Natural killer cell treated with Interleukin-12 subunit alpha and Interleukin-12 subunit beta and Interleukin-15 and Interleukin-18, amount 100 ng/mL, for 72 hours (primary cell): Measurements from ENCODE around the gene RNASE13. TPM values are rescaled to one million over a fixed set of nuclear protein-coding genes. Genes with fewer than 3 reads are reported as not detected.

Experiments
- ATAC-seq, 2 donors: fragments of 150-1000 bp; cut with Tn5 transposase in 1 of 2; sonication (Bioruptor Pico), chemical (Tn5 transposase) in 1 of 2; 2 replicates each; pipeline ENCODE4 v1.10.0; 2021
- DNase-seq: peaks from one replicate; pipeline ENCODE4 v3.0.0; 2022; ENCODE audit warnings: low spot score
- H3K27ac Mint-ChIP-seq, 2 donors: 1 replicate in 1 of 2; 2 replicates in 1 of 2; pipeline ENCODE4 v1.8.0; 2022; ENCODE audit warnings: mixed read lengths in 2 of 2, mild to moderate bottlenecking in 1 of 2, moderate library complexity in 1 of 2
- H3K27me3 Mint-ChIP-seq, 2 donors: 1 replicate in 1 of 2; 2 replicates in 1 of 2; pipeline ENCODE4 v1.8.0; 2022; ENCODE audit warnings: mixed read lengths in 2 of 2
- H3K36me3 Mint-ChIP-seq: one replicate; pipeline ENCODE4 v1.8.0; 2022; ENCODE audit warnings: mixed read lengths
- H3K4me1 Mint-ChIP-seq, 2 donors: 1 replicate in 1 of 2; 2 replicates in 1 of 2; pipeline ENCODE4 v1.8.0; 2022; ENCODE audit warnings: low read depth in 2 of 2, mixed read lengths in 2 of 2, mild to moderate bottlenecking in 1 of 2
- H3K4me3 Mint-ChIP-seq: one replicate; pipeline ENCODE4 v1.8.0; 2022; ENCODE audit warnings: mixed read lengths
- H3K9me3 Mint-ChIP-seq: 2 replicates; pipeline ENCODE4 v1.8.0; 2022; ENCODE audit warnings: mixed read lengths
- total RNA-seq, 2 donors: library from RNA; stranded (reverse); gene quantifications; one replicate each; pipeline ENCODE4 v1.2.3, GENCODE V29; 2022

Gene RNASE13
- total RNA-seq, 2 donors from 2014 or later, result not detected

- peaks cover 50 to 52% of the 10 kb centered on the region in 2 donors for H3K27me3 Mint-ChIP-seq
- H3K36me3 Mint-ChIP-seq, result no peaks in the 10 kb centered on the region
- peak overlapping the region; percentile 87 for H3K4me3 Mint-ChIP-seq
- no peaks in the 10 kb centered on the region for H3K9me3 Mint-ChIP-seq
- H3K4me1 Mint-ChIP-seq, result peaks cover 25 to 36% of the 10 kb centered on the region in 2 donors
- peak; percentile 61 for DNase-seq
- peak overlapping the region in 1 of 2 donors; percentile 63 for H3K27ac Mint-ChIP-seq
- peak; percentile 71 to 75 for ATAC-seq
Measured at GRCh38 chr14:21071225-21072030, 36.8 kb upstream of the RNASE13 start.

DNA sequence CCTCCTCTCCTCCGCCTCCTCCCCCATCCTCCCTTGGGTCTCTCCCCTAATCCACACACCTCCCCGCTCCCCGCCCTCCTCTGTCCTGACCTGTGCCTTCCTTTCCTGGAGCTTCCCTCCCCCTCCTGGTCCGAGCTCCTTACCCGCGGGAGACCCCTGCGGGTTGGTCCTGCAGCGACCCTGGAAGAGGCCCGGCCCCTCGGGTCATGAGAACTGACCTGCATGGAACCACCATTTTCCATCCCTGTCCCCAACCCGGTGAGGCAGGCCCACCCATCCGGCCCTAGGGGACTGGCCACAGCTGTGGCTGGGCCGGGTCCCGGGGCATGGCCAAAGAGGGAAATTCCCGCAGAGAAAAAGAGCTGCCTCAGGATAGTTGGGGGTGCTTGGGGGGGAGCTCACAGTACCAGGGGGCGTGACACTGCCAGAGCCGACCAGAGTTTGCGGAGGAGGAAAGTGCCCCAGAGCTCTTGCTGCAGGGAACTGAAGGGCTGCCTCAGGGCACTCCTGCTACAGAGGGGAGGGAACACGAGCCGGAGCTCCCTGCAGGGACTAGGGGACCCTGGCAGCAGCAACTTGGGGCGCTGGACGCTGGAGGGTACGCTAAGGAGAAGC lies 36.1 kb upstream of the RNASE13 start:
- Mint-ChIP-seq H3K9me3 (no peaks in the 10 kb centered on the region), H3K36me3 (no peaks in the 10 kb centered on the region), H3K4me1 (peaks cover 25 to 36% of the 10 kb centered on the region in 2 donors), H3K27me3 (peaks cover 51 to 59% of the 10 kb centered on the region in 2 donors), H3K4me3 (peak overlapping the region; percentile 87), H3K27ac (peak overlapping the region in 1 of 2 donors; percentile 63)
- ATAC-seq (peak; percentile 18 to 30), DNase-seq (peak; percentile 61)

DNA sequence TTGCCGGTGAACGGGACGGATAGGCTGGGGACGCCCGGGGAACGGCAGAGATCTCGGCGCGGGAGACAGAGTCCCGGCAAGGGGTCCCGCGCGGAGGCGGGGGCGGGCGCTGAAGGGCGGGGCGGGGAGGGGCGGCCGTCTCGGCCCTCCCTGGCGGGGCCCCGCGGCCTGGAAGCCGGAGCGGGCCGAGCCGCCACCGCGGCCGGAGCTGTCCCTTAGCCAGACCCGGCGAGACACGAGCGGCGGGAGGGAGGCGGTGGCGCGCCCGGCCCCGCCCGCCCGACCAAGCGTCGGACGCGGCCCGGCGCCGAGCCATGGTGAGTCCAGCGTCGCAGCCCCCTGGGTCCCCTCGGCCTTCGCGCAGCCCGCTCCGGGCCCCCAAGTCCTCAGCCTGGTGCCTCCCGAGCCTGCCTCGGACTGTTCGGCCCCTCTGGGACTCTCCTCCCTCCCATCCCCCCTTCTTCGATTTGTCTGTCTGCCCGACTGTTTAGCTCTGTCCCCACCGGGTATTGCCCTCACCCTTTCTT lies 35.5 kb upstream of the RNASE13 start, which contains the start of gene ARHGEF40:
Gene ARHGEF40, plus strand, starts transcription at position 222 of the 527 bp plus-strand sequence. Its CDS starts 93 bp downstream, at position 315.
- Mint-ChIP-seq H3K4me1 (peaks cover 25 to 36% of the 10 kb centered on the region in 2 donors), H3K27me3 (peaks cover 56 to 65% of the 10 kb centered on the region in 2 donors), H3K27ac (peak within 1 kb of the TSS in 1 of 2 donors; percentile 63), H3K4me3 (peak within 1 kb of the TSS; percentile 87), H3K9me3 (no peaks in the 10 kb centered on the region), H3K36me3 (no peaks in the 10 kb centered on the region)
- ATAC-seq, result peak; percentile 48 to 60
- DNase-seq, result peak; percentile 58

- peak; percentile 50 for DNase-seq
Measured at GRCh38 chr14:21069388-21070082, 34.9 kb upstream of the RNASE13 start.

DNA sequence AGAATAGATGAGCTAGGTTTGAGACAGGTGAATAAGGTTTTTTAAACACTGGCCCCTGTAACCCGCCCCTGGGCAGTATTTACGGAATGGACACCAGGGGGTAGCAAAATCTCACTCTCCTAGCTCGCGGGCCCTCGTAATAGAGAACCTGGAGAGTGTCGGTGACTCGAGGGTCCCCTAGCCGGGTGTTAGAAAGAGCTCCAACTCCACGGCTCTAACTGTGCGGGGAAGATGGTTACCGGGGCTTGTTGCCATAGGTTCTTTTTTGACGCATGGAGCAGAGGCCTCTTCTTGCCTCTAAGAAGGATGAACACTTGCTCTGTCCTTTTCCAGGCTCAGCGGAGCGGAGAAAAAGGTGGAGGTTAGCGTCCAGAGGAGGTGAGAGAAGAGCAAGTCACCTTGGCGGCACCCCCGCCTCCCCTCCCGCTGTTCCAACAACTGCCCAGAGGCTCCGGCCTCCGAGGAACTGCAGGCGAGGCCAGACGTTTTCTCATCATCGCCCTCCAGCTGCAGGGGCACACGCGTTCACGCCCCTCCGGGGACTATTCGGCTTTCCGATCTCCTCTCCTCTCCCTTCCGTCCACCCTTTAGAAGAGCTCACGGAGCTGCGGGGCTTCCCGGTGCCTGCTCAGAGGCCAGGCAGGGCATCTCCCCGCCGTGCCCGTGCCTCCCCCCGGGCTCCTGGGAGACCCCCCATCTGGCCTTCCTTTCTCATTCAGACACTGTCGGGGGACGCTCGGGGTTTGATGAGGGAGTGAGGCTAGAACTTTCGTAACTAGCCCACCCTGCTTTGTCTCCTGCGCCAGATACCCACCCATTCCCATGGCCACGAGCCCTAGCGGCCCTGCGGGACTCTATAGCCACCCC lies 34.1 kb upstream of the RNASE13 start:
- peak; percentile 46 for DNase-seq
- Mint-ChIP-seq H3K36me3 (no peaks in the 10 kb centered on the region), H3K4me1 (peaks cover 25 to 36% of the 10 kb centered on the region in 2 donors), H3K27ac (peak overlapping the region in 1 of 2 donors; percentile 41), H3K27me3 (peaks cover 56 to 70% of the 10 kb centered on the region in 2 donors), H3K9me3 (no peaks in the 10 kb centered on the region), H3K4me3 (peak overlapping the region; percentile 70)
- ATAC-seq, result peak in 1 of 2 donors; percentile 63

More at GRCh38 chr14:21069388-21070082, 34.9 kb upstream of the RNASE13 start:
- Mint-ChIP-seq H3K4me1 (peaks cover 25 to 36% of the 10 kb centered on the region in 2 donors), H3K27ac (no peak overlapping the region), H3K9me3 (no peaks in the 10 kb centered on the region), H3K27me3 (peaks cover 58 to 67% of the 10 kb centered on the region in 2 donors), H3K36me3 (no peaks in the 10 kb centered on the region), H3K4me3 (peak overlapping the region; percentile 70)
- ATAC-seq, result no peak

DNA sequence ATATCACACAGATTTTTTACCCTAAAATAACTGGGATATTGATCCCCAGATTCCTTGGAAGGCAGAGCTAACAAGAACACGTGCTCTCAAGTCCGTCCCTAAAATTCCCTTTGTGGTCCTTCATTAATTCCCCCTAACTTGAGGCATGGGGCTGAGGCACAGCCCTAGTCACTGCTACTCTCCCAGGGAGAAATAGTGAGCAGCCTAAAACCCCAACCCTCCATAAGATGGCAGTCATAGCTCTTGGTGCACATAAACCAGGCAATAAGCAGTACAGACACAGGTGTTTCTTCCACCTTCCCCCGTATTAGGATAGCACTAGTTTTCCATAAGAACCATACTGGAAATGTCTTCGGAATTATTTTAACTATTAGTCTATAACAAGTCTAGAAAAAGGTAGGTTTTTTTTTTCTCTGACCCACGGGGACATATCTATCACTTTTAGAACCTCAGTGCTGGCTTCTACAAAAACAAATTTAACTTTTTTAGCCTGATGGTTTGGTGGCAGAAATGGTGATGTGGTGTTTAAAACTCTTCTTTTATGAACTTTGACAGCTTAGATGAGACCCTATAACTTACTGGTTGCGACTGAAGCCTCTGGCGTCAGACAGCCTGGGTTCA lies 32.4 kb upstream of the RNASE13 start:
- H3K36me3 Mint-ChIP-seq, result no peaks in the 10 kb centered on the region
- DNase-seq, result no peak

GRCh38 chr14:21063479-21063878 lies 28.9 kb upstream of the RNASE13 start:
- H3K27ac Mint-ChIP-seq, result no peak overlapping the region
- peaks cover under 1 to 2% of the 10 kb centered on the region in 2 donors for H3K4me1 Mint-ChIP-seq
- ATAC-seq, result no peak
- H3K4me3 Mint-ChIP-seq, result no peak overlapping the region
- no peaks in the 10 kb centered on the region for H3K9me3 Mint-ChIP-seq
- H3K36me3 Mint-ChIP-seq, result no peaks in the 10 kb centered on the region
- no peak for DNase-seq
- H3K27me3 Mint-ChIP-seq, result peaks cover 44 to 74% of the 10 kb centered on the region in 2 donors

More for the DNA sequence above, 32.4 kb upstream of the RNASE13 start:
- H3K4me1 Mint-ChIP-seq, result peaks cover 21 to 30% of the 10 kb centered on the region in 2 donors
- ATAC-seq, result no peak
- H3K27me3 Mint-ChIP-seq, result peaks cover 55 to 69% of the 10 kb centered on the region in 2 donors
- H3K4me3 Mint-ChIP-seq, result no peak overlapping the region
- no peak overlapping the region for H3K27ac Mint-ChIP-seq
- no peaks in the 10 kb centered on the region for H3K9me3 Mint-ChIP-seq

DNA sequence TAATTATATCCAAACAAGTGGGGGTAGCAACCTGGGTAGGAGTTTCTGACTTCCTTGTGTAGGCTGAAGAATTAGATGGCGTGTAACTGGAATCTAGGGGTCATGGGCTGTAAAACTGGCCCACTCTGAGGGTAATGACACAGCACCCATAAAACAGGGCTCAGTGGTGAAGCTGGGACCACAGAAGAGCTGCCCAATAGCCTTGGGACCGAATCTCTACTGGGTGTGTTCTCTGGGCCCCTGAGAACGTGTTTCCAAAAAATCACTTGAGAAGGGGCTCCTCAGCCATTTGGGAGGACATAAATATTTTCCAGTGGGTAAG lies 26.7 kb upstream of the RNASE13 start:
- H3K36me3 Mint-ChIP-seq, result no peaks in the 10 kb centered on the region
- no peak for DNase-seq
- H3K4me3 Mint-ChIP-seq, result no peak overlapping the region
- H3K9me3 Mint-ChIP-seq, result no peaks in the 10 kb centered on the region
- no peaks in the 10 kb centered on the region for H3K4me1 Mint-ChIP-seq
- no peak overlapping the region for H3K27ac Mint-ChIP-seq
- no peak for ATAC-seq
- peaks cover 34 to 52% of the 10 kb centered on the region in 2 donors for H3K27me3 Mint-ChIP-seq

- H3K36me3 Mint-ChIP-seq, result no peaks in the 10 kb centered on the region
- peaks cover 31 to 47% of the 10 kb centered on the region in 2 donors for H3K27me3 Mint-ChIP-seq
- ATAC-seq, result no peak
- H3K27ac Mint-ChIP-seq, result no peak overlapping the region
- DNase-seq, result no peak
- no peaks in the 10 kb centered on the region for H3K9me3 Mint-ChIP-seq
- no peak overlapping the region for H3K4me3 Mint-ChIP-seq
- H3K4me1 Mint-ChIP-seq, result no peaks in the 10 kb centered on the region
Measured at GRCh38 chr14:21060614-21061346, 26.2 kb upstream of the RNASE13 start.

GRCh38 chr14:21059842-21060613 lies 25.4 kb upstream of the RNASE13 start:
- no peak overlapping the region for H3K27ac Mint-ChIP-seq
- peaks cover 24 to 39% of the 10 kb centered on the region in 2 donors for H3K27me3 Mint-ChIP-seq
- H3K4me3 Mint-ChIP-seq, result no peak overlapping the region
- no peaks in the 10 kb centered on the region for H3K9me3 Mint-ChIP-seq
- no peaks in the 10 kb centered on the region for H3K4me1 Mint-ChIP-seq
- ATAC-seq (no peak), DNase-seq (no peak)
- H3K36me3 Mint-ChIP-seq, result no peaks in the 10 kb centered on the region

GRCh38 chr14:21058903-21059302 lies 24.3 kb upstream of the RNASE13 start:
- DNase-seq (no peak), ATAC-seq (peak in 1 of 2 donors; percentile 52)
- no peak overlapping the region for H3K27ac Mint-ChIP-seq
- no peaks in the 10 kb centered on the region for H3K9me3 Mint-ChIP-seq
- no peaks in the 10 kb centered on the region for H3K36me3 Mint-ChIP-seq
- H3K4me3 Mint-ChIP-seq, result no peak overlapping the region
- H3K4me1 Mint-ChIP-seq, result no peaks in the 10 kb centered on the region
- H3K27me3 Mint-ChIP-seq, result peaks cover 23 to 36% of the 10 kb centered on the region in 2 donors
